GM19395 (cell line): Measurements from ENCODE around the gene LCE1F.

Source experiments
- ATAC-seq: cut with Tn5 transposase; IDR thresholded peaks from one replicate; pipeline ENCODE4 v1.9.1; 2021; ENCODE audit warnings: mild to moderate bottlenecking, moderate library complexity; ENCODE audit not compliant: unreplicated experiment

LCE1F gene, protein sequence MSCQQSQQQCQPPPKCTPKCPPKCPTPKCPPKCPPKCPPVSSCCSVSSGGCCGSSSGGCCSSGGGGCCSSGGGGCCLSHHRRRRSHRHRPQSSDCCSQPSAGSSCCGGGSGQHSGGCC

DNA sequence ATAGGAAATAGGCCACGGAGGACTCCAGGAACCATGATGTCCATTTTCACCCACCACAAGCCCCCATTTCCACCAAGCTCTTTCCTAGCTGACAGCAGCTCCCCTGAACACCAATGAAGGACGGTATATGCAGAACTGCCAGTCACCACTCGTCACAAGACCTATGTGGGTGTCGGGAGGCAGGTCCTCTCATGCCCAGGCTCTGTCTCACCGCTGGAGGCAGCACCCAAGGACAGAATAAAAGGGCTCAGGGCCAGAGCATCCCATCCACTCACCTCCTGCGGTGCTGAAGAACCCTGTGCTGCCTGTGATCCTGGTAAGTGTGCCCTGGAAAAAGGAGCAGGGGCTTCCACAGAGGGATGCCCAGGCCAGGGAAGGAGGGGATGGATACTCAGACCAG is at the start of gene LCE1F:
Gene LCE1F (plus strand): TSS at position 266 of the 400 bp plus-strand sequence. CDS start 1,232 bp downstream, outside the sequence.
- no peak for ATAC-seq

- no peak for ATAC-seq
These were observed 49.7 kb upstream of the LCE1F start for GRCh38 chr1:152725261-152725660.

DNA sequence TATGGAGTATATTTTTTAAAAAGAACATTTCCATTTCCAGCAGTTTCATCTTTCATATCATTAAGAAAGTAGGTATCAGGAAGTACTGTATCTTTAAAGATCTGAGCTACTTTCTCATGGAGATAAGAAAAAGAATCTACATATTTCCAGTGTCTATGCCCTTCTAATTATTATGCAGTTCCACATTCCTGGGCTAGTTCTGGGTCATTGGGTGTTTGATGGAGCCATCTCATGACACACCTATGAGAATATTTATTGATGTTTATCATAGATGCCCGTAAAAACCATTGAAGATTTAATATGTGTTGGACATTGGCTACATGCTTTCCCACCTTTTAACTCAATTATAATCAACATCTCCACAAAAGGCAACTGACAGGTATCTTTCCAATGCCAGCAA is 46.0 kb upstream of the LCE1F start:
- ATAC-seq = no peak

- ATAC-seq = no peak
These were observed 39.3 kb upstream of the LCE1F start for GRCh38 chr1:152735648-152736047.

- ATAC-seq = no peak
These were observed 36.9 kb upstream of the LCE1F start for GRCh38 chr1:152737997-152738396.

DNA sequence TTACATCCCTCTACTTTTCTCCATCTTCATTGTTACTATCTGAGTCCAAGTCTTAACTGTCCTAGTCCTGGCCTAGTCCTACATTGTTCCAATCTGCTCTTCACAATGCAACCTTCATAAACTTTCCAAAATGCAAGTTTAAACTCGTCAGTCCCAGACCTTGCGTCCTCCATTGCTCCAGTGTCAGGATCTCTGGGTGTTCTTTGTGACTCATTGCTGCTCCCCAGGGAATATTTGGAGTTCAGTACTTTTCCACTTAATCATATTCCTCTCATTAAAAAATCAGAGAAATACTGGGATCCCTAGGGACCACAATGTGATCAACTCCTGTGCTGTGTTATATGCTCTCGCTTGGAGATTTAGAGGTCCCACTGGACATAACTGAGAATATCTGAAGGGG is 35.1 kb upstream of the LCE1F start:
- ATAC-seq = no peak

GRCh38 chr1:152741656-152742055 is 33.3 kb upstream of the LCE1F start:
- no peak for ATAC-seq

DNA sequence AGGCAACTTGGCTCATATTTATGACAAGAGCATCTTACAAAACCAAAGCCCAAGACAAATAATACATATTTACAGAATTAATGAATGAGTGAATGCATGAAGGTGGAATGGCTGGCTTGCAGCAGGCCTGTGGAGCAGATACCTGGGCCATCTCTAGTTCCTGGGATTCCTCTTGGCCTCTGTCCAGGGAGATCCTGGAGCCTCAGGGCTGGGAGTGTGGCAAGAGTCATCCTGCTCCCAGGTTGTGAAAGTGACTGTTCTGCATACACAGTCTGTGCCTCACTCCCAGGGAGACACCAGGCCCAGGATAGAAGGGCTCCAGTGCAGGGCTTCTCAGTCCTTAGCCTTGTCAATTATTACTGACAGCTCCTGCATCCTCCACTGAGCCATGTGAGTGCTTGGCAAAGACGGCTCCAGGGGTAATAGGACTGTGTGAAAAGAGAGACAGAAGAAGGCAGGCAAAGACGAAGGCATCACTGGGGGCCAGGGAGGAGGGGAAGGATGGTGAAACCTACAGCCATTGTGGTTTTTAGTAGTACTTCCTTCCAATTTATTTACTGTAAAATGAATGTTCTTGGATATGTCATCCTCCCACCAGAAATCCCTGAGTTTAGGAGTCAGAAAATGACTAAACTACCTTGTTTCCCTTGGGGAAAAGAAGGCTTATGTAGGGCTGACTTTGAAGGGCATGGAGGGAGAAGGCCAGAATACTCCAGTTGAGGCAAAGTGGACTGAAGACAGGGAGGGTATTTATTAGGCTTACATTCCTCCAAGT is 31.4 kb upstream of the LCE1F start:
- ATAC-seq = no peak

GRCh38 chr1:152745289-152745704 is 29.6 kb upstream of the LCE1F start:
- no peak for ATAC-seq

DNA sequence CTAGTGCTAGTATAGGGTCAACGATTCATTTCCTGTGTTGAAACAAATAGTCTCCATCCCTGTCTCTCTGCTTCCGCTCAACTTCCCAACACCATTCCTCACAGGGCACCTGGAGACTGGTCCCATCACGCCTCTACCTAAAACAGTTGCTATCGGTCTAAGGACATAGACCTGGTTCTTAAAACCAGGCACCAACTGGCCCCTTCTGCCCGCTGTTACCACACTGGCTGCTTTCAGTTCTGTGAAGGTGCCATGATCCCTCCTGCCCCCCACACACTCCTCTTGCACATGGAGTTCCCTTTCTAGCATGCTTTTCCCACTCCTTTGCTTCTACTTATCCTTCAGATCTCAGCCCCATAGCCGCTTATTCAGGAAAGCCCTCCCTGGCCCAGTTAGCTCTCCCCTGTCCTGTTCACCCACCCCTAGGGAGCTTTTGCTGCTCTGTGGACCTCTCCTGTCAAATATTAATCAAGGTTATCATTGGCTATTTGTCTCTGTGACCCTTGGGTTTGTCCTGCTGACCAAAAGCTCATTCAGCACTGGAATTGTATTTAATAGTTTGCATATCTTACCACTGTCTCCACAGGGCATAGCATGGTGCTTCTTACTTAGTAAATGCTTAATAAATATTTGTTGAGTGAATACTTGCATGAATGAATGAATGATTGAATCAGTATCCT is 29.0 kb upstream of the LCE1F start:
- ATAC-seq = no peak

DNA sequence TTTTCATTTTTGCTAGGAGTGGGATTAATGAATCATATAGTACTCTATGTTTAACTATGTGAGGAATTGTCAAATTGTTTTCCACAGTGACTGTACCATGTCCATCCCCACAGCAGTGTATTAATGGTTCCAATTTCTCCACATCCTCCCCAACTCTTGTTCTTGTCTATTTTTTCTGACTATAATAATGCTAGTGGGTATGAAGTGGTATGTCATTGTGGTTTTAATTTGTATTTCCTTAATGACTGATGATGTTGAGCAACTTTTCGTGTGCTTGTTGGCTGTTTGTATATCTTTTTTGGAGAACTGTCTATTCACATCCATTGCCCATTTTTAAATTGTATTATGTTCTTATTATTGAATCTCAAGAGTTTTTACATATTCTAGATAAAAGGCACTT is 27.1 kb upstream of the LCE1F start:
- ATAC-seq = no peak

- no peak for ATAC-seq
These were observed 22.7 kb upstream of the LCE1F start for GRCh38 chr1:152752225-152752624.

GRCh38 chr1:152753586-152753985 is 21.4 kb upstream of the LCE1F start:
- no peak for ATAC-seq

DNA sequence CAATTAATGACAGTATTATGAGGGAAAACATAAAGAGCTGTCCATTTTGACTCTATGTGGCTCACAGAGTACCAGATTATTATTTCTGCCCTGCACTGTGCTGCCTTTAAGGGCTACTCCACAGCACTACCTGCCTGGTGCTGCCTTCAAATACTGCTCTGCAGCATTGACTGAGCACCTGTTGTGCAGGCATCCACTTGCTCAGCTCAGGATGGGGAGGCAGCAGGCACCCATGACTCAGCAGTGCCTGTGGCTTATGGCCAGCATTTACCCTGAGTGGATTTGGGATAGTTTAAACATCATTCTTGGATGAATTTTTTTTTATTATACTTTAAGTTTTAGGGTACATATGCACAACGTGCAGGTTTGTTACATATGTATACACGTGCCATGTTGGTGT is 18.1 kb upstream of the LCE1F start:
- no peak for ATAC-seq

GRCh38 chr1:152757747-152758146 is 17.2 kb upstream of the LCE1F start, which contains the start of gene KPRP:
KPRP (plus strand) TSS chr1:152758025; CDS start chr1:152759589, 1,564 bp downstream.
- ATAC-seq = no peak

DNA sequence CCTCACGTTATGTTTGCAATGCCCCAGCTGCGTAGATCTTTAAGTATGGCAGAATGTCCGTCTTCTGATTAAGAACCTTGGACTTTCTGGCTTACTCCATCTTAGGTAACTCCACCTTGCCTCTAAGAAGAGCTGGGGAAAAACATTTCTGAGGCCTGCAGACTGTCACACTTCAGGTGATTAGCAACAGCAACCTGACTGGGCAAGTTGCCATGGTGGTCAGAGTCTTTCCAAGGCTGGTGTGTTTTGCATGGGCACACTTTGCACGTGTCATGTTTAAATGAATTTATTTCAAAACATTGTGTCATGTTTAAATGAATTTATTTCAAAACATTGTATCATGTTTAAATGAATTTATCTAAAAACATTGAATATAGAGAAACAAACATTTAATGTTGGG is 16.3 kb upstream of the LCE1F start:
- no peak for ATAC-seq

GRCh38 chr1:152759453-152760173 is 15.3 kb upstream of the LCE1F start:
- no peak for ATAC-seq

DNA sequence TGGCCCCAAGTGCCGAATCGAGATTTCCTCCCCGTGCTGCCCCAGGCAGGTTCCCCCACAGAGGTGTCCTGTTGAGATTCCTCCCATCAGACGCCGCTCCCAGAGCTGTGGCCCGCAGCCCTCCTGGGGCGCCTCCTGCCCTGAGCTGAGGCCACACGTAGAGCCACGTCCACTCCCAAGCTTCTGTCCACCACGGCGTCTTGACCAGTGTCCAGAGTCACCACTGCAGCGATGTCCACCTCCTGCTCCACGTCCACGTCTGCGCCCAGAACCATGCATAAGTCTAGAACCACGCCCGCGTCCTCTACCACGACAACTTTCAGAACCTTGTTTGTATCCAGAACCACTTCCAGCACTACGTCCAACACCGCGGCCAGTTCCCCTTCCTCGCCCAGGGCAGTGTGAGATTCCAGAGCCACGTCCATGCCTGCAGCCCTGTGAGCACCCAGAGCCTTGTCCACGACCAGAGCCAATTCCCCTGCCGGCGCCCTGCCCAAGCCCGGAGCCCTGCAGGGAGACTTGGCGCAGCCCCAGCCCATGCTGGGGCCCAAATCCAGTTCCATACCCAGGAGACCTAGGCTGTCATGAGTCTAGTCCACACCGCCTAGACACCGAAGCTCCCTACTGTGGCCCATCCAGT is 14.3 kb upstream of the LCE1F start:
- no peak for ATAC-seq

DNA sequence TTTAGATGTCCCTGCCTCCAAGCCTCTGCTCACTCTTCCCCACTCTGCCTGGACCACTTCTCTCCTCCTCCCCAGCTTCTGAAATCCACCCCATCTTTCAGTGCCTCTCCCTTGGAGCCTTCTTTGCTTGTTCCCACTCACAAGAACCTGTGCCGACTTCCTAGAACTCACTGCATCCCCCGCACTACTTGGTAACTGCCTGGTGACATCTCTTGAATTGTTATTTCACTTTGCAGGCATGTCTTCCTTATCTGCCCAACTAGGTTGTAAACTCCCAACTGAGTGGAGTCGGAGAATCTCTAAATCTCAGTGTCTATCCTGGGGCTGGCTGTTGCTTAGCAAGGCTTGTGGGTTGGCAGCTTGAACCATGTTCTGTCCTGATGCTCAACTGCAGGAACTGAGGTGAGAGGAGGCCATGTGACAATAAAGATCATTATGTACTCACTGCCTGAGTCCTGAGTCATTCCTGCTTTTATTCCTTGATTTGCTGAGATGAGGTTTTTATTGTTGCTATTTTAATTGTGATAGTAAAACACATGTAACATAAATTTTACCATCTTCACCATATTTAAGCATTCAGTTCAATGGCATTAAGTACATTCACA is 13.2 kb upstream of the LCE1F start:
- no peak for ATAC-seq

GRCh38 chr1:152768847-152769533 is 6.0 kb upstream of the LCE1F start:
- no peak for ATAC-seq
